Measurements from ENCODE around the gene TEX13B. TPM values are rescaled to one million over a fixed set of nuclear protein-coding genes. Genes with fewer than 3 reads are reported as not detected.

The TEX13B gene
- total and polyA plus RNA-seq, 2 donors (not counting 3 experiments of a cell fraction or from before 2014, with no cell fraction given), result not detected

DNA sequence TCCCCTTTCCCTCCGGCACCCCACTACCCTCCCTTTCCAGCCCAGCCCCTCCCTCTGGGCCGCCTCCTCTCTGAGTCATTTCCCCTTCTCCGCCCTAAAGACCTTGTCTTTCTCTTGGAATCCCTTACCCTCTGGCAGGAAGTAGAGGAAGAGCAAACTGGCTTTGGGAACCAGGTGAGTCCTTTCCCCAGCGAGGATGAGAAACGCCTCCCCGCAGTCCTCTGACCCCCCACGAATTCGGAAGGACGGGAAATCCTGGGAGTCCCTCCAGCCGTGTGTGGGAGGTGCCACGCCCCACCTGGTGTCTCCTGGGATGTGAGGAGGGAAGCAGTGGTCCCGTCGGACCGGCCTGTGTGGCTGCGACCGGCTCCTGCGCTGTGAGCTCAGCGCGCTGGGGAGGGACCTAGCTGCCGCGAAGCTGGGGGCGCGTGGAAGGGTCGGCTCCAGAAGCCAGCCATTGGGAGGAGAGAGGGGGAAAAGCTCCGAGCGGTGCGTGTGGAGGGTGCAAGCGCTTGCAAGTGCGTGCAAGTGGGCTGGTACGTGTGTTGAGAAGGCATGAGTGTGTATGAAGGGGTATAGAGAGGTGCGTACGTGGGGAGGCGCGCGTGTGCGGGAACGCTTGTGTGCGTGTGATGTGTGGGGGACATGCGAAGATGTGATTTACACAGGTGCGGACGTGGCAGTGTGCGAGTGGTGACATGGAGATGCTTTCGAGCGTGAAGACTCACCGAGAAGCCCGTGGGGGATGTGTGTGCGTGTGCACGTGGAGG lies 46.3 kb downstream of the TEX13B start:
- peak overlapping the region in 2 of 3 experiments; percentile 14 to 23 for H3K4me3 ChIP-seq (replicated peaks in 1 of 3; ENCODE audit: insufficient read depth in 1 of 3, low read depth in 1 of 3, low read length in 3 of 3)
- H3K27ac ChIP-seq (ENCODE audit: insufficient read depth, low read depth, low read length), result no peak overlapping the region
- no peaks in the 10 kb centered on the region for H3K9me3 ChIP-seq (replicated peaks; ENCODE audit: control insufficient read depth, insufficient read depth, low read length)
- H3K4me1 ChIP-seq (ENCODE audit: control insufficient read depth, extremely low read depth, insufficient read depth, low read length), result peaks cover 7% of the 10 kb centered on the region
- dilution Hi-C loops (cut with MboI; ENCODE audit: extremely low pct_ligation_motif_present, low sequenced_read_pairs), result no loop called here
- DNase-seq (ENCODE audit: low read depth, low spot score), result no peak
- BruUV-seq (replicated peaks), result no TSS peak
- POLR2A ChIA-PET, result no interaction called here
- FAIRE-seq, result no peak
- H4K20me1 ChIP-seq (replicated peaks; ENCODE audit: control insufficient read depth, extremely low read depth, insufficient read depth, low read length), result no peaks in the 10 kb centered on the region
- peak overlapping the region; percentile 55 for H3K4me2 ChIP-seq (ENCODE audit: insufficient read depth, low read length)
- H3K27me3 ChIP-seq (ENCODE audit: control insufficient read depth in 2 of 2, insufficient read depth in 2 of 2, low read length in 2 of 2), result no peaks in the 10 kb centered on the region
- H3K36me3 ChIP-seq (ENCODE audit: control insufficient read depth in 2 of 2, extremely low read depth in 1 of 2, insufficient read depth in 2 of 2, low read length in 2 of 2), result no peaks in the 10 kb centered on the region
- TF ChIP-seq, protein P1, sequence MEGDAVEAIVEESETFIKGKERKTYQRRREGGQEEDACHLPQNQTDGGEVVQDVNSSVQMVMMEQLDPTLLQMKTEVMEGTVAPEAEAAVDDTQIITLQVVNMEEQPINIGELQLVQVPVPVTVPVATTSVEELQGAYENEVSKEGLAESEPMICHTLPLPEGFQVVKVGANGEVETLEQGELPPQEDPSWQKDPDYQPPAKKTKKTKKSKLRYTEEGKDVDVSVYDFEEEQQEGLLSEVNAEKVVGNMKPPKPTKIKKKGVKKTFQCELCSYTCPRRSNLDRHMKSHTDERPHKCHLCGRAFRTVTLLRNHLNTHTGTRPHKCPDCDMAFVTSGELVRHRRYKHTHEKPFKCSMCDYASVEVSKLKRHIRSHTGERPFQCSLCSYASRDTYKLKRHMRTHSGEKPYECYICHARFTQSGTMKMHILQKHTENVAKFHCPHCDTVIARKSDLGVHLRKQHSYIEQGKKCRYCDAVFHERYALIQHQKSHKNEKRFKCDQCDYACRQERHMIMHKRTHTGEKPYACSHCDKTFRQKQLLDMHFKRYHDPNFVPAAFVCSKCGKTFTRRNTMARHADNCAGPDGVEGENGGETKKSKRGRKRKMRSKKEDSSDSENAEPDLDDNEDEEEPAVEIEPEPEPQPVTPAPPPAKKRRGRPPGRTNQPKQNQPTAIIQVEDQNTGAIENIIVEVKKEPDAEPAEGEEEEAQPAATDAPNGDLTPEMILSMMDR (IDR thresholded peaks at IDR 0.05; ENCODE audit: extremely low read depth in 1 of 2, insufficient read depth in 1 of 2, low read depth in 1 of 2, low read length in 2 of 2), result no peak
- TF ChIP-seq GATA2 (IDR thresholded peaks at IDR 0.05; ENCODE audit: insufficient read depth, insufficient read length, low read depth, low read length) (no peak), MYC (IDR thresholded peaks at IDR 0.05; ENCODE audit: low read depth, low read length) (no peak)
- TF ChIP-seq, protein P2, sequence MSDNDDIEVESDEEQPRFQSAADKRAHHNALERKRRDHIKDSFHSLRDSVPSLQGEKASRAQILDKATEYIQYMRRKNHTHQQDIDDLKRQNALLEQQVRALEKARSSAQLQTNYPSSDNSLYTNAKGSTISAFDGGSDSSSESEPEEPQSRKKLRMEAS (IDR thresholded peaks at IDR 0.05; ENCODE audit: insufficient read depth, insufficient read length), result no peak
- no peaks in the 10 kb centered on the region for H3K79me2 ChIP-seq (ENCODE audit: control insufficient read depth, insufficient read depth, low read length)
- peak overlapping the region; percentile 48 for H2AFZ ChIP-seq (ENCODE audit: low read depth, low read length)
- intact Hi-C loops (cut with micrococcal nuclease), result no loop called here
- no peaks in the 10 kb centered on the region for H3K9me1 ChIP-seq (replicated peaks; ENCODE audit: control insufficient read depth, extremely low read depth, insufficient read depth, low read length)
- CTCF ChIA-PET, result no interaction called here
- H3K9ac ChIP-seq (replicated peaks; ENCODE audit: extremely low read depth, insufficient read depth, low read length), result no peak overlapping the region

DNA sequence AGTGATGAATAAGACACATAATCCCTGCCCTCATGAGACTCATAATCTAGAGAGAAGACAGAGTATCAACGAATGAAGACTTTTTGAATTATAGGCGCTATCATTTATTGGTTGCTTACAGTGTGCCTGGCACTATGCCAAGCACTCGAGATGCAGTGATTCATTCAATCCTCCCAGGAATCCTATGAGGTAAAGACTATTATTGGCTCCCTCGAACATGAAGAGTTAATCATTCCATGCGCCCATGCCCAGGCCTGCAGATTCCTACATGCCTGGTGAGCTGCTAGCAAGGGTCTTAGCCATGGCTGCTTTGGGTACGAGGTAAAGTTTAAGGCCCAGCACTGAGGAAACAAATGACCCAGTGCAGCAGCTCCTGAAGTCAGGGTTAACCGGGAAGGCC lies 47.0 kb downstream of the TEX13B start:
- intact Hi-C loops (cut with micrococcal nuclease), result no loop called here
- TF ChIP-seq MYC (IDR thresholded peaks at IDR 0.05; ENCODE audit: low read depth, low read length) (no peak), FOS (IDR thresholded peaks at IDR 0.05; ENCODE audit: borderline replicate concordance, insufficient read depth, low read length) (no peak), GATA2 (IDR thresholded peaks at IDR 0.05; ENCODE audit: insufficient read depth, insufficient read length, low read depth, low read length) (no peak), POLR2A (IDR thresholded peaks at IDR 0.05; ENCODE audit: low read depth, low read length) (no peak), JUN (IDR thresholded peaks at IDR 0.05; ENCODE audit: borderline replicate concordance, insufficient read depth, insufficient read length, low read depth) (no peak), EZH2 (IDR thresholded peaks at IDR 0.05; ENCODE audit: borderline replicate concordance, low read depth, low read length, severe bottlenecking) (no peak), POLR2AphosphoS5 (IDR thresholded peaks at IDR 0.05; ENCODE audit: insufficient read depth, low read depth, low read length) (no peak)
- TF ChIP-seq, protein P2 (IDR thresholded peaks at IDR 0.05; ENCODE audit: insufficient read depth, insufficient read length), result no peak
- TF ChIP-seq, protein P1 (IDR thresholded peaks at IDR 0.05; ENCODE audit: extremely low read depth in 1 of 2, insufficient read depth in 1 of 2, low read depth in 1 of 2, low read length in 2 of 2), result no peak

More for the DNA sequence above, 47.0 kb downstream of the TEX13B start:
- dilution Hi-C loops (cut with MboI; ENCODE audit: extremely low pct_ligation_motif_present, low sequenced_read_pairs), result no loop called here
- no peak overlapping the region for H3K4me3 ChIP-seq (replicated peaks in 1 of 3; ENCODE audit: insufficient read depth in 1 of 3, low read depth in 1 of 3, low read length in 3 of 3)
- H3K79me2 ChIP-seq (ENCODE audit: control insufficient read depth, insufficient read depth, low read length), result no peaks in the 10 kb centered on the region
- peak; percentile 9 for DNase-seq (ENCODE audit: low read depth, low spot score)
- no TSS peak for BruUV-seq (replicated peaks)
- no peaks in the 10 kb centered on the region for H3K9me1 ChIP-seq (replicated peaks; ENCODE audit: control insufficient read depth, extremely low read depth, insufficient read depth, low read length)
- H3K27ac ChIP-seq (ENCODE audit: insufficient read depth, low read depth, low read length), result no peak overlapping the region
- H3K36me3 ChIP-seq (ENCODE audit: control insufficient read depth in 2 of 2, extremely low read depth in 1 of 2, insufficient read depth in 2 of 2, low read length in 2 of 2), result no peaks in the 10 kb centered on the region
- CTCF ChIA-PET, result no interaction called here
- H3K9ac ChIP-seq (replicated peaks; ENCODE audit: extremely low read depth, insufficient read depth, low read length), result no peak overlapping the region
- no peaks in the 10 kb centered on the region for H4K20me1 ChIP-seq (replicated peaks; ENCODE audit: control insufficient read depth, extremely low read depth, insufficient read depth, low read length)
- H2AFZ ChIP-seq (ENCODE audit: low read depth, low read length), result no peak overlapping the region
- no peaks in the 10 kb centered on the region for H3K27me3 ChIP-seq (ENCODE audit: control insufficient read depth in 2 of 2, insufficient read depth in 2 of 2, low read length in 2 of 2)
- POLR2A ChIA-PET, result no interaction called here
- no peak for FAIRE-seq
- H3K4me2 ChIP-seq (ENCODE audit: insufficient read depth, low read length), result no peak overlapping the region
- H3K4me1 ChIP-seq (ENCODE audit: control insufficient read depth, extremely low read depth, insufficient read depth, low read length), result peaks cover 7% of the 10 kb centered on the region
- no peaks in the 10 kb centered on the region for H3K9me3 ChIP-seq (replicated peaks; ENCODE audit: control insufficient read depth, insufficient read depth, low read length)
